Measurements from ENCODE around the gene MYO5B. TPM values are rescaled to one million over a fixed set of nuclear protein-coding genes. Genes with fewer than 3 reads are reported as not detected.

Gene MYO5B
- polyA plus RNA-seq, 1 donor (not counting 4 experiments of a cell fraction or from before 2014, with no cell fraction given), result 6.8 TPM

DNA sequence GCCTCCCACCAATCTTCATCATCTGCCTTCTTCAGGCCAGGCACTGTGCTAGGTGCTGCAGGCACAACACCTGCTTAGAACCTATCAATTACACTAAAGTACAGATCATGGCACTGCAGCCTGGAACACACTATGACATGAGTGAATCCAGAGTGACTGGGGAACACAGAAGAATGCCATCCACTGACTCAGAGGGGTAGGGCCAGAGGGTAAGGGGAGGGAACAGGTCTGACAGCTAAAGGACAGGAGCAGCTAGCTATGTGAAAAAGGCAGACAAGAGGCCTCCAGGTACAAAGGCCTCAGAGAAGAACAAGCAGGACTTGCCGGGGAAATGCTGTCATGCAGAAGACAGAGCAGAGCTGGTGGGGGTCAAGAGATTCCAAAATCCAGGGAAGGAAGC, 328.3 kb downstream of the MYO5B start:
- no peak for TF ChIP-seq EZH2 (IDR thresholded peaks at IDR 0.05; ENCODE audit: low read length)
- TF ChIP-seq, protein P1, sequence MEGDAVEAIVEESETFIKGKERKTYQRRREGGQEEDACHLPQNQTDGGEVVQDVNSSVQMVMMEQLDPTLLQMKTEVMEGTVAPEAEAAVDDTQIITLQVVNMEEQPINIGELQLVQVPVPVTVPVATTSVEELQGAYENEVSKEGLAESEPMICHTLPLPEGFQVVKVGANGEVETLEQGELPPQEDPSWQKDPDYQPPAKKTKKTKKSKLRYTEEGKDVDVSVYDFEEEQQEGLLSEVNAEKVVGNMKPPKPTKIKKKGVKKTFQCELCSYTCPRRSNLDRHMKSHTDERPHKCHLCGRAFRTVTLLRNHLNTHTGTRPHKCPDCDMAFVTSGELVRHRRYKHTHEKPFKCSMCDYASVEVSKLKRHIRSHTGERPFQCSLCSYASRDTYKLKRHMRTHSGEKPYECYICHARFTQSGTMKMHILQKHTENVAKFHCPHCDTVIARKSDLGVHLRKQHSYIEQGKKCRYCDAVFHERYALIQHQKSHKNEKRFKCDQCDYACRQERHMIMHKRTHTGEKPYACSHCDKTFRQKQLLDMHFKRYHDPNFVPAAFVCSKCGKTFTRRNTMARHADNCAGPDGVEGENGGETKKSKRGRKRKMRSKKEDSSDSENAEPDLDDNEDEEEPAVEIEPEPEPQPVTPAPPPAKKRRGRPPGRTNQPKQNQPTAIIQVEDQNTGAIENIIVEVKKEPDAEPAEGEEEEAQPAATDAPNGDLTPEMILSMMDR (optimal IDR thresholded peaks at IDR 0.05 in 1 of 3, IDR thresholded peaks at IDR 0.05 in 1 of 3, conservative IDR thresholded peaks at IDR 0.05 in 1 of 3; ENCODE audit: extremely low read depth in 1 of 3, insufficient read depth in 2 of 3, low read length in 3 of 3), result no peak
- H3K27ac ChIP-seq (ENCODE audit: control insufficient read depth, insufficient read depth, low read length), result no peak overlapping the region
- FAIRE-seq (no peak), DNase-seq (ENCODE audit: low read depth, low spot score) (no peak)
- H2AFZ ChIP-seq (ENCODE audit: control insufficient read depth, low read length), result no peak overlapping the region
- H3K36me3 ChIP-seq (ENCODE audit: control insufficient read depth in 2 of 2, extremely low read depth in 1 of 2, insufficient read depth in 2 of 2, low read length in 2 of 2), result peaks cover 0 to 1% of the 10 kb centered on the region in 2 experiments
- no peaks in the 10 kb centered on the region for H3K9me1 ChIP-seq (ENCODE audit: control insufficient read depth, extremely low read depth, insufficient read depth, low read length)
- no peak overlapping the region for H3K4me3 ChIP-seq (ENCODE audit: control insufficient read depth in 2 of 3, extremely low read depth in 1 of 3, insufficient read depth in 2 of 3, low read depth in 1 of 3, low read length in 3 of 3)
- H3K9ac ChIP-seq (ENCODE audit: control insufficient read depth, extremely low read depth, insufficient read depth, low read length), result no peak overlapping the region
- no peaks in the 10 kb centered on the region for H4K20me1 ChIP-seq (ENCODE audit: control insufficient read depth, extremely low read depth, insufficient read depth, low read length)
- no peaks in the 10 kb centered on the region for H3K27me3 ChIP-seq (ENCODE audit: control insufficient read depth, extremely low read depth, insufficient read depth, low read length)
- H3K79me2 ChIP-seq (ENCODE audit: control insufficient read depth, insufficient read depth, low read length), result no peaks in the 10 kb centered on the region
- H3K4me2 ChIP-seq (ENCODE audit: control insufficient read depth, extremely low read depth, insufficient read depth, low read depth, low read length), result no peak overlapping the region
- H3K4me1 ChIP-seq (ENCODE audit: control insufficient read depth, extremely low read depth, insufficient read depth, low read length), result peaks cover 4% of the 10 kb centered on the region
- dilution Hi-C loops (cut with MboI; ENCODE audit: extremely low pct_ligation_motif_present, low sequenced_read_pairs), result no loop called here
- H3K9me3 ChIP-seq (ENCODE audit: control insufficient read depth, low read depth, low read length), result no peaks in the 10 kb centered on the region

DNA sequence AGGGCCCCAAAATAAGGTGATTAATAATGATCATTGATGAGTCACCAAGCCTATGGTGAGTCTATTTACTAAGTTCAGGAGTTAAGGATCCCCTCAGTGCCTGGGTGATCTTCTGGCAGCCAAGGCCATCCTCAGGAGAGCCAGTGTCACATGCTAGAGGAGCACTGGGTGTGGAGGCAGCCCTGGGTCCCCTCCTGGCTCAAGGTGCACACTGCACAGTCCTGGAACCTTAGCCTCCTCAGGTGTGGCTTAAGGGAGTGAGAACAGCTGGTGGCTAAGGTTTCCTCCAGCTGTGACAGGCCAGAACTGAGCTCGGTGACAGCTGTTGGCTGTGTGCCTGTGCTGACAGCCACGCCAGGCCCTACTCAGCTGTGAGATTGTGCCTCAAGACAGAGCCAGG, 329.5 kb downstream of the MYO5B start:
- no peak for TF ChIP-seq EZH2 (IDR thresholded peaks at IDR 0.05; ENCODE audit: low read length)
- TF ChIP-seq, protein P1 (optimal IDR thresholded peaks at IDR 0.05 in 1 of 3, IDR thresholded peaks at IDR 0.05 in 1 of 3, conservative IDR thresholded peaks at IDR 0.05 in 1 of 3; ENCODE audit: extremely low read depth in 1 of 3, insufficient read depth in 2 of 3, low read length in 3 of 3), result peak in 1 of 3 experiments; percentile 4
- Histone ChIP-seq H3K9me3 (ENCODE audit: control insufficient read depth, low read depth, low read length) (no peaks in the 10 kb centered on the region), H3K27me3 (ENCODE audit: control insufficient read depth, extremely low read depth, insufficient read depth, low read length) (no peaks in the 10 kb centered on the region), H3K79me2 (ENCODE audit: control insufficient read depth, insufficient read depth, low read length) (no peaks in the 10 kb centered on the region), H3K4me2 (ENCODE audit: control insufficient read depth, extremely low read depth, insufficient read depth, low read depth, low read length) (no peak overlapping the region), H2AFZ (ENCODE audit: control insufficient read depth, low read length) (no peak overlapping the region), H3K9ac (ENCODE audit: control insufficient read depth, extremely low read depth, insufficient read depth, low read length) (no peak overlapping the region), H3K4me3 (ENCODE audit: control insufficient read depth in 2 of 3, extremely low read depth in 1 of 3, insufficient read depth in 2 of 3, low read depth in 1 of 3, low read length in 3 of 3) (no peak overlapping the region), H3K4me1 (ENCODE audit: control insufficient read depth, extremely low read depth, insufficient read depth, low read length) (peaks cover 4% of the 10 kb centered on the region), H4K20me1 (ENCODE audit: control insufficient read depth, extremely low read depth, insufficient read depth, low read length) (no peaks in the 10 kb centered on the region), H3K27ac (ENCODE audit: control insufficient read depth, insufficient read depth, low read length) (no peak overlapping the region), H3K36me3 (ENCODE audit: control insufficient read depth in 2 of 2, extremely low read depth in 1 of 2, insufficient read depth in 2 of 2, low read length in 2 of 2) (peaks cover 0 to 1% of the 10 kb centered on the region in 2 experiments), H3K9me1 (ENCODE audit: control insufficient read depth, extremely low read depth, insufficient read depth, low read length) (no peaks in the 10 kb centered on the region)
- DNase-seq (ENCODE audit: low read depth, low spot score) (no peak), FAIRE-seq (no peak)
- dilution Hi-C loops (cut with MboI; ENCODE audit: extremely low pct_ligation_motif_present, low sequenced_read_pairs), result no loop called here

Data from keratinocyte (primary cell).